ENCODE data around the gene FAM3B.

Gene FAM3B

GRCh38 chr21:41342035-41342434 is 25.4 kb downstream of the FAM3B start:
- no peaks in the 10 kb centered on the region for H3K9me3 ChIP-seq (ENCODE audit: control insufficient read depth in 1 of 2, low read length in 2 of 2)
- H3K27me3 ChIP-seq (ENCODE audit: low read depth, low read length) = no peaks in the 10 kb centered on the region
- H3K27ac ChIP-seq (ENCODE audit: low read length) = no peak overlapping the region
- no peaks in the 10 kb centered on the region for H3K4me1 ChIP-seq (ENCODE audit: control insufficient read depth in 1 of 2, insufficient read depth in 2 of 2, low read length in 2 of 2)
- H3K36me3 ChIP-seq (ENCODE audit: control insufficient read depth in 1 of 2, insufficient read depth in 2 of 2, low read length in 2 of 2) = no peaks in the 10 kb centered on the region
- H3K4me3 ChIP-seq (ENCODE audit: low read depth in 1 of 2, low read length in 2 of 2) = no peak overlapping the region

DNA sequence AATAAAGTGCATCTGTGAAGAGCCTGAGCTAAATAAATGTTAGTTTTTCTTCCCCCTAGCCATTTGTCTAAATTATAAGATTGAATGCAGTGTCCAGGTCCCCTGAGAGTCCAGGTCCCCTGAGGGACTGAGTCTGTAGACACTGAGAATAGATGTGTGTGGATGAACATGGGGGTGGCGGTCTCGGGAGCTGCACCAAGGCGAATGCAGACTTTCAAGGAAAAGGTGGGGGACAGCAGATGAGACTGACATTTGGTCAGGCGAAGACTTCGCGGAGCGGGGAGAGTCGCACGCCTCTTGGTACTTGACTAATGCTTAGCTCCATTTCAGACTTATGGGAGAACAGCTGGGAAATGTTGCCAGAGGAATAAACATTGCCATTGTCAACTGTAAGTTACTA is 27.5 kb downstream of the FAM3B start:
- no peaks in the 10 kb centered on the region for H3K9me3 ChIP-seq (ENCODE audit: control insufficient read depth in 1 of 2, low read length in 2 of 2)
- H3K36me3 ChIP-seq (ENCODE audit: control insufficient read depth in 1 of 2, insufficient read depth in 2 of 2, low read length in 2 of 2) = no peaks in the 10 kb centered on the region
- H3K27me3 ChIP-seq (ENCODE audit: low read depth, low read length) = no peaks in the 10 kb centered on the region
- no peaks in the 10 kb centered on the region for H3K4me1 ChIP-seq (ENCODE audit: control insufficient read depth in 1 of 2, insufficient read depth in 2 of 2, low read length in 2 of 2)
- H3K27ac ChIP-seq (ENCODE audit: low read length) = no peak overlapping the region
- no peak overlapping the region for H3K4me3 ChIP-seq (ENCODE audit: low read depth in 1 of 2, low read length in 2 of 2)

DNA sequence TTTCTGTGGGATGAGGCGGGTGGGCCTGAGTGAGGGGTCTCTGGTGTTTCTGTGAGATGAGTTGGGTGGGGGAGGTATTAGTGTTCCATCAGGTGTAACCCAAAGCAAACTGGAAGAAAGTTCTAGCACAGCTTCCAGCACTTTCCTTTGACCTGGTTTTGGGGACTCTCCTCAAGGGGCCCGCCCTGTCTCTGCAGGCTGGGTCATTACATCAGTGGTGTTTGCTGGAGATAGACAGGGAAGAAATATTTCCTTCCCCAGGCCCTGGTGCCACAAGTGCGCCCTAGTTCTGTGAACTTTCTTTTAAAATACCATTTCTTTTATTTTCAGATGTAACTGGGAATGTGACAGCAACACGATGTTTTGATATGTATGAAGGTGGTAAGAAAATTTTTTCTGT is 28.8 kb downstream of the FAM3B start:
- Histone ChIP-seq H3K4me3 (ENCODE audit: low read depth in 1 of 2, low read length in 2 of 2) (no peak overlapping the region), H3K27ac (ENCODE audit: low read length) (no peak overlapping the region), H3K36me3 (ENCODE audit: control insufficient read depth in 1 of 2, insufficient read depth in 2 of 2, low read length in 2 of 2) (no peaks in the 10 kb centered on the region), H3K27me3 (ENCODE audit: low read depth, low read length) (no peaks in the 10 kb centered on the region), H3K4me1 (ENCODE audit: control insufficient read depth in 1 of 2, insufficient read depth in 2 of 2, low read length in 2 of 2) (no peaks in the 10 kb centered on the region), H3K9me3 (ENCODE audit: control insufficient read depth in 1 of 2, low read length in 2 of 2) (no peaks in the 10 kb centered on the region)

GRCh38 chr21:41345934-41346685 is 29.5 kb downstream of the FAM3B start:
- H3K9me3 ChIP-seq (ENCODE audit: control insufficient read depth in 1 of 2, low read length in 2 of 2) = no peaks in the 10 kb centered on the region
- no peaks in the 10 kb centered on the region for H3K4me1 ChIP-seq (ENCODE audit: control insufficient read depth in 1 of 2, insufficient read depth in 2 of 2, low read length in 2 of 2)
- no peaks in the 10 kb centered on the region for H3K36me3 ChIP-seq (ENCODE audit: control insufficient read depth in 1 of 2, insufficient read depth in 2 of 2, low read length in 2 of 2)
- no peaks in the 10 kb centered on the region for H3K27me3 ChIP-seq (ENCODE audit: low read depth, low read length)
- no peak overlapping the region for H3K27ac ChIP-seq (ENCODE audit: low read length)
- no peak overlapping the region for H3K4me3 ChIP-seq (ENCODE audit: low read depth in 1 of 2, low read length in 2 of 2)

DNA sequence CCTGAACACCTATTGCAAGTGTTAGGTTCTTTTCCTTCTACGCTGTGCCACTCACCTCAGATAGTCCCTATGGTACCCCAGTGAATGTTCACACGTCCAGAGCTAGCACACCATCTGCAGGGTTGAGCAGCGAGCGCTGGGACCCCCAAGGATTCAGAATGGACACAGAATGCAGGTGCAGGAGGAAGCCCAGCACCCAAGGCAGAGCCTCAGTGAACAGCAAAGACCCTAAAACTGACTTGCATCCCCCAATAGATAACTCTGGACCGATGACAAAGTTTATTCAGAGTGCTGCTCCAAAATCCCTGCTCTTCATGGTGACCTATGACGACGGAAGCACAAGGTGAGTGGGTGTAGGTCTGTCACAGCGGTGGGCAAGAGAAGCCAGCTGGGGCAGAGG is 30.2 kb downstream of the FAM3B start:
- Histone ChIP-seq H3K36me3 (ENCODE audit: control insufficient read depth in 1 of 2, insufficient read depth in 2 of 2, low read length in 2 of 2) (no peaks in the 10 kb centered on the region), H3K4me3 (ENCODE audit: low read depth in 1 of 2, low read length in 2 of 2) (no peak overlapping the region), H3K27me3 (ENCODE audit: low read depth, low read length) (no peaks in the 10 kb centered on the region), H3K9me3 (ENCODE audit: control insufficient read depth in 1 of 2, low read length in 2 of 2) (no peaks in the 10 kb centered on the region), H3K4me1 (ENCODE audit: control insufficient read depth in 1 of 2, insufficient read depth in 2 of 2, low read length in 2 of 2) (no peaks in the 10 kb centered on the region), H3K27ac (ENCODE audit: low read length) (no peak overlapping the region)

- Histone ChIP-seq H3K9me3 (ENCODE audit: control insufficient read depth in 1 of 2, low read length in 2 of 2) (no peaks in the 10 kb centered on the region), H3K27me3 (ENCODE audit: low read depth, low read length) (no peaks in the 10 kb centered on the region), H3K27ac (ENCODE audit: low read length) (no peak overlapping the region), H3K4me1 (ENCODE audit: control insufficient read depth in 1 of 2, insufficient read depth in 2 of 2, low read length in 2 of 2) (no peaks in the 10 kb centered on the region), H3K36me3 (ENCODE audit: control insufficient read depth in 1 of 2, insufficient read depth in 2 of 2, low read length in 2 of 2) (no peaks in the 10 kb centered on the region), H3K4me3 (ENCODE audit: low read depth in 1 of 2, low read length in 2 of 2) (no peak overlapping the region)
These were observed 31.8 kb downstream of the FAM3B start for GRCh38 chr21:41348434-41348833.

- Histone ChIP-seq H3K4me1 (ENCODE audit: control insufficient read depth in 1 of 2, insufficient read depth in 2 of 2, low read length in 2 of 2) (no peaks in the 10 kb centered on the region), H3K4me3 (ENCODE audit: low read depth in 1 of 2, low read length in 2 of 2) (no peak overlapping the region), H3K9me3 (ENCODE audit: control insufficient read depth in 1 of 2, low read length in 2 of 2) (no peaks in the 10 kb centered on the region), H3K27me3 (ENCODE audit: low read depth, low read length) (no peaks in the 10 kb centered on the region), H3K36me3 (ENCODE audit: control insufficient read depth in 1 of 2, insufficient read depth in 2 of 2, low read length in 2 of 2) (no peaks in the 10 kb centered on the region), H3K27ac (ENCODE audit: low read length) (no peak overlapping the region)
These were observed 32.5 kb downstream of the FAM3B start for GRCh38 chr21:41349126-41349525.

DNA sequence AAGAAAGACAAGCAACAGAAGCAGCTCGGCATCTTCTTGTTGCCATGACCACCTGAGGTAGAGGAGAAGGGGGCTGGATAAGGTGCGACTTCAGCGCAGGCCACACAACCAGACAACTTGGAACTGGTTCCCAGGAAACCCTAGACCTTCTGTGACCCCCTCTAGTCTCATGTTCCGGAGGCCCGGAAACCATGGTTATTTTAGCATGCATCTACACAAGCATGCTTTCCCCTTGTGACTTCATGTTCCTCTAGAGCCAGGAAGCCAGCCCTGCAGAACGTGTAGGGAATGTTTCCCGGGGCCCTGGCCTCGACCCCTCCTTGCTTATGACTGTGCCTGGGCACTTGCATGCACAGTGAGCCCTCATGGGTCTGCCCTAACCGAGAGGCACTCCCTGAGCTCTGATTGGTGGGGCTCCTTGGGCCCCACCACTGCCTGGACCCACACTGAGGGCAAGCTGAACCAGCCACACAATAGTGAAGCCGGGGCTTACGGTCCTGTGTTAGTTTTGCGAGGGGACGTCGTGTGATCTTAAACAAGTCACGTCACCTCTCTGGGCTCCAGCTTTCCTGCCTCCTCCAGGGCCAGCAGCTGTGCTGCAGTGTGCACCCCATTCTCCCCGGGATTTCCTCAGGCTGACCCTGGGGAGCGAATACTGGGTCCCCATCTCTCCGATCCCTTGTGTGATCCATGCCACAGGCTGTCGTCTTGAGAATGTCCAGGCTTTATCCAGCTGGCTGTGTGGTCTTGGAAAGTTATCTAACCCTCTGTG is 33.2 kb downstream of the FAM3B start:
- no peaks in the 10 kb centered on the region for H3K36me3 ChIP-seq (ENCODE audit: control insufficient read depth in 1 of 2, insufficient read depth in 2 of 2, low read length in 2 of 2)

DNA sequence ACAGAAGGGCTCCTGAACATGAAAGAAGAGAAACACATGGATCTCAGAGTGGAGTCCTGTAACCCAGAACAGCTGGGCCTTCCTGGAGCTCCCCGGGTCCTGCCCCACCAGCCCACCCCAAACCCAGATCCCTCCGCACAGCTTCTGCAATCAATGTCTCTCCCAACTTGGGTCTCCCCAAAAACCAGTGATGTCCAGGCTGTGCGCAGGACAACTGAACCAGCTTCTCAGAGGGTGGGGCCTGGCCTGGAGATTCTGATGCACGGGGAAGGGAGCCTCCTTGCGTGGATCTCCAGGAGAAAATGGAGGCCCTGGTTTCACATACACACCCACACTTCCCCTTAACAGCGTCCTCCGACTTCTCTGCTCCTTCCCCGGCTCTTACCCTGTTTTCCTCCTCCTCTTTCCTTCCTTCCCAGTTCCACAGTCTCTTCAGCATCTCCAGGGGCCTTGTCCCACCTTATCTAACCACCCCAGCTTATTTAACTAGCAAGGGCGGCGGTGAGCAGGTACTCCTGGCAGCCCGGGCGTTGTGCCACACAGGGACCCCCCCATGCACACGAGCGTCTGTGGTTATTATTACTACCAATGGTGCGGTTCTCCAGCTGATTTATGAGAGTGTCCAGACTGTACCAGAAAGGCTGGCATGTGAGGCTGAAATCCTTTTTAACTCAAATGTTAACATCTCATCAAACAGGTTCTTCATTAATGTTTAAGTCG is 34.0 kb downstream of the FAM3B start:
- no peak overlapping the region for H3K4me3 ChIP-seq (ENCODE audit: low read depth in 1 of 2, low read length in 2 of 2)
- no peaks in the 10 kb centered on the region for H3K9me3 ChIP-seq (ENCODE audit: control insufficient read depth in 1 of 2, low read length in 2 of 2)
- H3K27ac ChIP-seq (ENCODE audit: low read length) = no peak overlapping the region
- no peaks in the 10 kb centered on the region for H3K4me1 ChIP-seq (ENCODE audit: control insufficient read depth in 1 of 2, insufficient read depth in 2 of 2, low read length in 2 of 2)
- no peaks in the 10 kb centered on the region for H3K36me3 ChIP-seq (ENCODE audit: control insufficient read depth in 1 of 2, insufficient read depth in 2 of 2, low read length in 2 of 2)
- H3K27me3 ChIP-seq (ENCODE audit: low read depth, low read length) = no peaks in the 10 kb centered on the region

More for the DNA sequence above, 33.2 kb downstream of the FAM3B start:
- Histone ChIP-seq H3K27ac (ENCODE audit: low read length) (no peak overlapping the region), H3K27me3 (ENCODE audit: low read depth, low read length) (no peaks in the 10 kb centered on the region), H3K4me1 (ENCODE audit: control insufficient read depth in 1 of 2, insufficient read depth in 2 of 2, low read length in 2 of 2) (no peaks in the 10 kb centered on the region), H3K9me3 (ENCODE audit: control insufficient read depth in 1 of 2, low read length in 2 of 2) (no peaks in the 10 kb centered on the region), H3K4me3 (ENCODE audit: low read depth in 1 of 2, low read length in 2 of 2) (no peak overlapping the region)

- H3K4me1 ChIP-seq (ENCODE audit: control insufficient read depth in 1 of 2, insufficient read depth in 2 of 2, low read length in 2 of 2) = peaks cover 4 to 11% of the 10 kb centered on the region in 2 donors
- H3K4me3 ChIP-seq (ENCODE audit: low read depth in 1 of 2, low read length in 2 of 2) = no peak overlapping the region
- H3K27me3 ChIP-seq (ENCODE audit: low read depth, low read length) = no peaks in the 10 kb centered on the region
- H3K36me3 ChIP-seq (ENCODE audit: control insufficient read depth in 1 of 2, insufficient read depth in 2 of 2, low read length in 2 of 2) = no peaks in the 10 kb centered on the region
- H3K9me3 ChIP-seq (ENCODE audit: control insufficient read depth in 1 of 2, low read length in 2 of 2) = no peaks in the 10 kb centered on the region
- no peak overlapping the region for H3K27ac ChIP-seq (ENCODE audit: low read length)
These were observed 40.9 kb downstream of the FAM3B start for GRCh38 chr21:41357546-41357945.

All from muscle layer of duodenum (tissue), 2 donors.